ENCODE measurements around the gene NKIRAS2. TPM values are rescaled to one million over a fixed set of nuclear protein-coding genes. Genes with fewer than 3 reads are reported as not detected.

NKIRAS2 gene
- total and polyA plus RNA-seq, 2 of the 4 experiments (the other 2 are of a cell fraction) = 25.6 to 51.8 TPM

DNA sequence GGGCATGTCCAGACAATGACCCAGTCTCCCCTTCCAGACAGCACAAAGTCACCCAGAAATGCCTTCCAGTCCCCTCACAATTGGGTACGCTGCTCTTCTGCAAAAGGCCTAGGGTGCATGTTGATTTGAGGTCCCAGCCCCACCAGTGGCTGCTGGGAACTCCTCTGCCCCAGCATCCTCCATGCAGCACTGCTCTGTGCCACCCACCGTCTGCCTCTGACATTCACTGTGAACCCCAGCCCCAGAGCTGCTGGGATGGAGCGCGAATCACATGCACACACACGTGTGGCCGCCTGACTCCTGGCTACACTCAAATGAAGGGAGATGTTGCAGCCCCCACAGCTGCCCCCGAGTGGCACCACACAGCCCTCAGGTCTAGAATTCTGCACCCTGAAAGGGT lies 31.8 kb downstream of the NKIRAS2 start:
- DNase-seq (no peak), ATAC-seq (ENCODE audit: low read depth) (no peak)
- Histone ChIP-seq H2BK120ac (ENCODE audit: low read depth, low read length) (no peak overlapping the region), H3K4me1 (ENCODE audit: control insufficient read depth, insufficient read depth, low read length) (0 out of 2 replicates have a peak, but pooled peaks cover 1% of the 10 kb centered on the region), H3K14ac (replicated peaks; ENCODE audit: low read depth, low read length) (no peak overlapping the region), H2BK20ac (ENCODE audit: low read depth, low read length) (no peak overlapping the region), H3K9me1 (ENCODE audit: insufficient read depth, low read length) (peaks cover 3% of the 10 kb centered on the region; the same call in 1 of the 2 replicates), H3K4ac (ENCODE audit: low read depth, low read length) (no peak overlapping the region), H4K5ac (ENCODE audit: low read depth, low read length) (no peak overlapping the region), H3K4me2 (ENCODE audit: low read depth, low read length) (no peak overlapping the region), H3K79me1 (ENCODE audit: low read depth in 1 of 2, low read length in 2 of 2) (no peaks in the 10 kb centered on the region), H2AK9ac (replicated peaks; ENCODE audit: low read depth, low read length, poor library complexity) (no peak overlapping the region), H3K23ac (ENCODE audit: low read depth, low read length) (no peak overlapping the region), H3K9me3 (ENCODE audit: control insufficient read depth, insufficient read depth, low read length) (no peaks in the 10 kb centered on the region), H4K20me1 (ENCODE audit: insufficient read depth, low read length) (no peaks in the 10 kb centered on the region), H4K91ac (ENCODE audit: insufficient read depth, low read depth, low read length) (no peak overlapping the region), H3K9ac (ENCODE audit: low read depth, low read length) (no peak overlapping the region), H2BK5ac (ENCODE audit: low read depth, low read length, poor library complexity, severe bottlenecking) (no peak overlapping the region), H2AFZ (replicated peaks; ENCODE audit: low read length, poor library complexity) (peak overlapping the region; percentile 21), H3K27me3 (ENCODE audit: control insufficient read depth, insufficient read depth, low read length) (peaks cover 75% of the 10 kb centered on the region), H3K4me3 (ENCODE audit: insufficient read depth, low read depth, low read length) (no peak overlapping the region), H2AK5ac (ENCODE audit: low read depth, low read length) (no peak overlapping the region), H4K8ac (ENCODE audit: low read depth in 2 of 2, low read length in 2 of 2) (no peak overlapping the region), H3K36me3 (ENCODE audit: control insufficient read depth, insufficient read depth, low read length) (no peaks in the 10 kb centered on the region), H3K56ac (ENCODE audit: extremely low read depth, insufficient read depth, low read length) (no peak overlapping the region), H3K18ac (ENCODE audit: low read depth, low read length) (no peak overlapping the region), H2BK15ac (ENCODE audit: low read depth, low read length) (no peak overlapping the region), H3K27ac (ENCODE audit: insufficient read depth, low read length) (no peak overlapping the region)
- in situ Hi-C loops (cut with MboI; ENCODE audit: low sequenced_read_pairs) (no loop called here), dilution Hi-C loops (cut with HindIII; ENCODE audit: low sequenced_read_pairs, unreplicated experiment) (no loop called here), intact Hi-C loops (cut with micrococcal nuclease) (no loop called here)
- WGBS, 2 experiments (ENCODE audit: extremely low coverage in 2 of 2, insufficient read length in 1 of 2) = 80% methylated on average over 4 of the region's 7 CpGs; no CpG with 5 or more reads in 1 of the 2 experiments
- TF ChIP-seq, protein P1, sequence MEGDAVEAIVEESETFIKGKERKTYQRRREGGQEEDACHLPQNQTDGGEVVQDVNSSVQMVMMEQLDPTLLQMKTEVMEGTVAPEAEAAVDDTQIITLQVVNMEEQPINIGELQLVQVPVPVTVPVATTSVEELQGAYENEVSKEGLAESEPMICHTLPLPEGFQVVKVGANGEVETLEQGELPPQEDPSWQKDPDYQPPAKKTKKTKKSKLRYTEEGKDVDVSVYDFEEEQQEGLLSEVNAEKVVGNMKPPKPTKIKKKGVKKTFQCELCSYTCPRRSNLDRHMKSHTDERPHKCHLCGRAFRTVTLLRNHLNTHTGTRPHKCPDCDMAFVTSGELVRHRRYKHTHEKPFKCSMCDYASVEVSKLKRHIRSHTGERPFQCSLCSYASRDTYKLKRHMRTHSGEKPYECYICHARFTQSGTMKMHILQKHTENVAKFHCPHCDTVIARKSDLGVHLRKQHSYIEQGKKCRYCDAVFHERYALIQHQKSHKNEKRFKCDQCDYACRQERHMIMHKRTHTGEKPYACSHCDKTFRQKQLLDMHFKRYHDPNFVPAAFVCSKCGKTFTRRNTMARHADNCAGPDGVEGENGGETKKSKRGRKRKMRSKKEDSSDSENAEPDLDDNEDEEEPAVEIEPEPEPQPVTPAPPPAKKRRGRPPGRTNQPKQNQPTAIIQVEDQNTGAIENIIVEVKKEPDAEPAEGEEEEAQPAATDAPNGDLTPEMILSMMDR (conservative IDR thresholded peaks at IDR 0.05; ENCODE audit: low read depth, low read length) = no peak
- TF ChIP-seq BHLHE40 (IDR thresholded peaks at IDR 0.05; ENCODE audit: low read depth, low read length) = no peak
- TF ChIP-seq RFX5 (IDR thresholded peaks at IDR 0.05; ENCODE audit: low read depth, low read length) = no peak
- TF ChIP-seq MAFK (IDR thresholded peaks at IDR 0.05; ENCODE audit: low read depth, low read length) = no peak
- CTCF ChIA-PET = interaction anchor here (1.0 kb wide), 1 partner anchor 10 kb away, joined by 3 read pairs; no protein-coding TSS in a partner anchor
- no TSS peak for BruUV-seq (replicated peaks)
- POLR2A ChIA-PET (ENCODE audit: unreplicated experiment) = no interaction called here
